Neural cell (in vitro differentiated cells): Measurements from ENCODE around the gene TRMT6. TPM values are rescaled to one million over a fixed set of nuclear protein-coding genes. Genes with fewer than 3 reads are reported as not detected.

Experiments used
- H2AFZ ChIP-seq: fragments of 200-600, 300-800 bp; sonication (generic), shearing (Covaris generic); 2 replicates; pipeline ENCODE4 v1.6.0; 2014; ENCODE audit warnings: low read depth, mild to moderate bottlenecking, antibody characterized with exemption, low read length, moderate library complexity
- H3F3A ChIP-seq: fragments of 200-600 bp; shearing (Covaris generic); 2 replicates; pipeline ENCODE4 v1.6.1; 2016; ENCODE audit warnings: mild to moderate bottlenecking, moderate library complexity, mixed read lengths, antibody characterized with exemption, low read length; ENCODE audit not compliant: insufficient read depth, poor library complexity, severe bottlenecking
- H3K27ac ChIP-seq: fragments of 200-600, 300-800 bp; sonication (generic), shearing (Covaris generic); 2 replicates; pipeline ENCODE4 v1.5.1; 2014; ENCODE audit warnings: mild to moderate bottlenecking, low read length, moderate library complexity
- H3K27me3 ChIP-seq: fragments of 300-800, 200-600 bp; sonication (generic), shearing (Covaris generic); 2 replicates; pipeline ENCODE4 v1.6.0; 2014; ENCODE audit warnings: mild to moderate bottlenecking, low read depth, low read length, moderate library complexity; ENCODE audit not compliant: insufficient read depth
- H3K36me3 ChIP-seq: fragments of 300-800, 200-600 bp; sonication (generic), shearing (Covaris generic); 2 replicates; pipeline ENCODE4 v1.5.1; 2014; ENCODE audit warnings: mild to moderate bottlenecking, antibody characterized with exemption, low read length, moderate library complexity; ENCODE audit not compliant: insufficient read depth
- H3K4me2 ChIP-seq: fragments of 300-800, 200-600 bp; sonication (generic), shearing (Covaris generic); 2 replicates; pipeline ENCODE4 v1.6.0; 2014; ENCODE audit warnings: mild to moderate bottlenecking, low read length
- H3K4me3 ChIP-seq: fragments of 300-800, 200-600 bp; sonication (generic), shearing (Covaris generic); 2 replicates; pipeline ENCODE4 v1.5.1; 2014; ENCODE audit warnings: mild to moderate bottlenecking, low read length, moderate library complexity
- H3K79me2 ChIP-seq: fragments of 200-600 bp; shearing (Covaris generic); replicated peaks from 2 replicates; pipeline ENCODE4 v1.6.0; 2014; ENCODE audit warnings: mild to moderate bottlenecking, low read length, moderate library complexity; ENCODE audit not compliant: insufficient read depth
- H3K9ac ChIP-seq: fragments of 300-800, 200-600 bp; sonication (generic), shearing (Covaris generic); 2 replicates; pipeline ENCODE4 v1.6.1; 2016; ENCODE audit warnings: mild to moderate bottlenecking, low read length, mixed read lengths
- H3K9me2 ChIP-seq: fragments of 200-600 bp; shearing (Covaris generic); 2 replicates; pipeline ENCODE4 v1.6.1; 2016; ENCODE audit warnings: mild to moderate bottlenecking, low read length, mixed read lengths; ENCODE audit not compliant: insufficient read depth
- H3K9me3 ChIP-seq: fragments of 200-600, 300-800 bp; sonication (generic), shearing (Covaris generic); 2 replicates; pipeline ENCODE4 v1.6.1; 2016; ENCODE audit warnings: mild to moderate bottlenecking, mixed run types, low read length, moderate library complexity, mixed read lengths
- H4K20me1 ChIP-seq: fragments of 200-600 bp; shearing (Covaris generic); 2 replicates; pipeline ENCODE4 v1.6.1; 2016; ENCODE audit warnings: mild to moderate bottlenecking, mixed run types; ENCODE audit not compliant: insufficient read depth
- EP300 ChIP-seq: fragments of 450-650 bp; conservative IDR thresholded peaks from 2 replicates; pipeline ENCODE4 v1.6.1; 2014; ENCODE audit warnings: antibody characterized with exemption, mild to moderate bottlenecking, moderate library complexity; ENCODE audit not compliant: poor library complexity, severe bottlenecking
- EZH2 ChIP-seq: fragments of 200-600, 300-800 bp; shearing (Covaris generic), sonication (generic); IDR thresholded peaks from 2 replicates; pipeline ENCODE4 v1.6.1; 2014; ENCODE audit warnings: antibody characterized with exemption, low read length, borderline replicate concordance, mild to moderate bottlenecking; ENCODE audit not compliant: insufficient read depth, poor library complexity, severe bottlenecking
- MXI1 ChIP-seq: fragments of 450-650 bp; conservative IDR thresholded peaks from 2 replicates; pipeline ENCODE4 v1.6.1; 2014; ENCODE audit warnings: antibody characterized with exemption, mild to moderate bottlenecking; ENCODE audit not compliant: poor library complexity, severe bottlenecking
- POLR2AphosphoS5 ChIP-seq: IDR thresholded peaks from 2 replicates; pipeline ENCODE4 v1.6.1; 2012
- RAD21 ChIP-seq: fragments of 450-650 bp; conservative IDR thresholded peaks from 2 replicates; pipeline ENCODE4 v1.6.1; 2014; ENCODE audit warnings: antibody characterized with exemption, mild to moderate bottlenecking, moderate library complexity
- SMC3 ChIP-seq: fragments of 450-650 bp; conservative IDR thresholded peaks from 2 replicates; pipeline ENCODE4 v1.6.1; 2014; ENCODE audit warnings: antibody characterized with exemption, mild to moderate bottlenecking, moderate library complexity; ENCODE audit not compliant: poor library complexity
- TAF1 ChIP-seq: IDR thresholded peaks from 2 replicates; pipeline ENCODE4 v1.6.1; 2012; ENCODE audit warnings: low read depth
- polyA plus RNA-seq: library from polyadenylated mRNA; depleted of rRNA; stranded (reverse); fragments of >200 nt; gene quantifications from 2 replicates; pipeline ENCODE4 v1.2.3, GENCODE V29; 2014
- TF ChIP-seq, protein P1 (sequence below): fragments of 450-650 bp; IDR thresholded peaks from 2 replicates; pipeline ENCODE4 v1.5.1; 2014; ENCODE audit warnings: antibody characterized with exemption, mild to moderate bottlenecking, moderate library complexity; ENCODE audit not compliant: poor library complexity, severe bottlenecking
- TF ChIP-seq, protein P2 (sequence below): IDR thresholded peaks from 2 replicates; pipeline ENCODE4 v1.6.1; 2012; ENCODE audit warnings: borderline replicate concordance

TRMT6 gene
- polyA plus RNA-seq, 1 donor from 2014 or later, result 19.1 TPM

- H3K9ac ChIP-seq, result no peak overlapping the region
- no peaks in the 10 kb centered on the region for H3K27me3 ChIP-seq
- no peak overlapping the region for H3K4me3 ChIP-seq
- no peak for TF ChIP-seq MXI1
- no peak for TF ChIP-seq RAD21
- no peaks in the 10 kb centered on the region for H3K9me2 ChIP-seq
- H3K36me3 ChIP-seq, result no peaks in the 10 kb centered on the region
- no peaks in the 10 kb centered on the region for H3K9me3 ChIP-seq
- H4K20me1 ChIP-seq, result no peaks in the 10 kb centered on the region
- H2AFZ ChIP-seq, result no peak overlapping the region
- no peak overlapping the region for H3K27ac ChIP-seq
- no peak overlapping the region for H3K4me2 ChIP-seq
- H3F3A ChIP-seq, result no peaks in the 10 kb centered on the region
- no peaks in the 10 kb centered on the region for H3K79me2 ChIP-seq
Measured at GRCh38 chr20:5977975-5978374, 27.6 kb upstream of the TRMT6 start.

GRCh38 chr20:5977223-5977622, 26.9 kb upstream of the TRMT6 start:
- H3K27ac ChIP-seq, result no peak overlapping the region
- no peaks in the 10 kb centered on the region for H3K9me2 ChIP-seq
- no peak overlapping the region for H3K9ac ChIP-seq
- H3K4me2 ChIP-seq, result no peak overlapping the region
- no peaks in the 10 kb centered on the region for H3K36me3 ChIP-seq
- no peak overlapping the region for H2AFZ ChIP-seq
- no peaks in the 10 kb centered on the region for H3K79me2 ChIP-seq
- no peaks in the 10 kb centered on the region for H3K9me3 ChIP-seq
- no peak overlapping the region for H3K4me3 ChIP-seq
- H3F3A ChIP-seq, result no peaks in the 10 kb centered on the region
- no peaks in the 10 kb centered on the region for H3K27me3 ChIP-seq
- TF ChIP-seq, protein P1, sequence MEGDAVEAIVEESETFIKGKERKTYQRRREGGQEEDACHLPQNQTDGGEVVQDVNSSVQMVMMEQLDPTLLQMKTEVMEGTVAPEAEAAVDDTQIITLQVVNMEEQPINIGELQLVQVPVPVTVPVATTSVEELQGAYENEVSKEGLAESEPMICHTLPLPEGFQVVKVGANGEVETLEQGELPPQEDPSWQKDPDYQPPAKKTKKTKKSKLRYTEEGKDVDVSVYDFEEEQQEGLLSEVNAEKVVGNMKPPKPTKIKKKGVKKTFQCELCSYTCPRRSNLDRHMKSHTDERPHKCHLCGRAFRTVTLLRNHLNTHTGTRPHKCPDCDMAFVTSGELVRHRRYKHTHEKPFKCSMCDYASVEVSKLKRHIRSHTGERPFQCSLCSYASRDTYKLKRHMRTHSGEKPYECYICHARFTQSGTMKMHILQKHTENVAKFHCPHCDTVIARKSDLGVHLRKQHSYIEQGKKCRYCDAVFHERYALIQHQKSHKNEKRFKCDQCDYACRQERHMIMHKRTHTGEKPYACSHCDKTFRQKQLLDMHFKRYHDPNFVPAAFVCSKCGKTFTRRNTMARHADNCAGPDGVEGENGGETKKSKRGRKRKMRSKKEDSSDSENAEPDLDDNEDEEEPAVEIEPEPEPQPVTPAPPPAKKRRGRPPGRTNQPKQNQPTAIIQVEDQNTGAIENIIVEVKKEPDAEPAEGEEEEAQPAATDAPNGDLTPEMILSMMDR, result no peak
- TF ChIP-seq TAF1, result no peak
- TF ChIP-seq SMC3, result no peak
- no peak for TF ChIP-seq MXI1
- no peak for TF ChIP-seq RAD21
- TF ChIP-seq, protein P2, sequence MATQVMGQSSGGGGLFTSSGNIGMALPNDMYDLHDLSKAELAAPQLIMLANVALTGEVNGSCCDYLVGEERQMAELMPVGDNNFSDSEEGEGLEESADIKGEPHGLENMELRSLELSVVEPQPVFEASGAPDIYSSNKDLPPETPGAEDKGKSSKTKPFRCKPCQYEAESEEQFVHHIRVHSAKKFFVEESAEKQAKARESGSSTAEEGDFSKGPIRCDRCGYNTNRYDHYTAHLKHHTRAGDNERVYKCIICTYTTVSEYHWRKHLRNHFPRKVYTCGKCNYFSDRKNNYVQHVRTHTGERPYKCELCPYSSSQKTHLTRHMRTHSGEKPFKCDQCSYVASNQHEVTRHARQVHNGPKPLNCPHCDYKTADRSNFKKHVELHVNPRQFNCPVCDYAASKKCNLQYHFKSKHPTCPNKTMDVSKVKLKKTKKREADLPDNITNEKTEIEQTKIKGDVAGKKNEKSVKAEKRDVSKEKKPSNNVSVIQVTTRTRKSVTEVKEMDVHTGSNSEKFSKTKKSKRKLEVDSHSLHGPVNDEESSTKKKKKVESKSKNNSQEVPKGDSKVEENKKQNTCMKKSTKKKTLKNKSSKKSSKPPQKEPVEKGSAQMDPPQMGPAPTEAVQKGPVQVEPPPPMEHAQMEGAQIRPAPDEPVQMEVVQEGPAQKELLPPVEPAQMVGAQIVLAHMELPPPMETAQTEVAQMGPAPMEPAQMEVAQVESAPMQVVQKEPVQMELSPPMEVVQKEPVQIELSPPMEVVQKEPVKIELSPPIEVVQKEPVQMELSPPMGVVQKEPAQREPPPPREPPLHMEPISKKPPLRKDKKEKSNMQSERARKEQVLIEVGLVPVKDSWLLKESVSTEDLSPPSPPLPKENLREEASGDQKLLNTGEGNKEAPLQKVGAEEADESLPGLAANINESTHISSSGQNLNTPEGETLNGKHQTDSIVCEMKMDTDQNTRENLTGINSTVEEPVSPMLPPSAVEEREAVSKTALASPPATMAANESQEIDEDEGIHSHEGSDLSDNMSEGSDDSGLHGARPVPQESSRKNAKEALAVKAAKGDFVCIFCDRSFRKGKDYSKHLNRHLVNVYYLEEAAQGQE, result no peak
- no peak for TF ChIP-seq EZH2
- no peak for TF ChIP-seq POLR2AphosphoS5
- no peak for TF ChIP-seq EP300
- H4K20me1 ChIP-seq, result no peaks in the 10 kb centered on the region

- H4K20me1 ChIP-seq, result no peaks in the 10 kb centered on the region
- TF ChIP-seq SMC3 (no peak), MXI1 (no peak), RAD21 (no peak), TAF1 (no peak), POLR2AphosphoS5 (no peak), EP300 (no peak), EZH2 (no peak)
- TF ChIP-seq, protein P2, result no peak
- TF ChIP-seq, protein P1, result no peak
- no peaks in the 10 kb centered on the region for H3K36me3 ChIP-seq
- no peak overlapping the region for H3K9ac ChIP-seq
- no peak overlapping the region for H3K27ac ChIP-seq
- no peaks in the 10 kb centered on the region for H3K79me2 ChIP-seq
- no peaks in the 10 kb centered on the region for H3K9me3 ChIP-seq
- H3F3A ChIP-seq, result no peaks in the 10 kb centered on the region
- no peak overlapping the region for H2AFZ ChIP-seq
- H3K4me3 ChIP-seq, result no peak overlapping the region
- H3K4me2 ChIP-seq, result no peak overlapping the region
- no peaks in the 10 kb centered on the region for H3K27me3 ChIP-seq
- H3K9me2 ChIP-seq, result no peaks in the 10 kb centered on the region
Measured at GRCh38 chr20:5975778-5976177, 25.4 kb upstream of the TRMT6 start.
